ENCODE measurements around the gene ABHD17A. TPM values are rescaled to one million over a fixed set of nuclear protein-coding genes. Genes with fewer than 3 reads are reported as not detected.
A peak's percentile ranks its signal among the peaks of the same experiment; 100 is the strongest.

The ABHD17A gene
- polyA plus RNA-seq, 1 donor (not counting 4 experiments of a cell fraction or from before 2014, with no cell fraction given) = 27.2 TPM

DNA sequence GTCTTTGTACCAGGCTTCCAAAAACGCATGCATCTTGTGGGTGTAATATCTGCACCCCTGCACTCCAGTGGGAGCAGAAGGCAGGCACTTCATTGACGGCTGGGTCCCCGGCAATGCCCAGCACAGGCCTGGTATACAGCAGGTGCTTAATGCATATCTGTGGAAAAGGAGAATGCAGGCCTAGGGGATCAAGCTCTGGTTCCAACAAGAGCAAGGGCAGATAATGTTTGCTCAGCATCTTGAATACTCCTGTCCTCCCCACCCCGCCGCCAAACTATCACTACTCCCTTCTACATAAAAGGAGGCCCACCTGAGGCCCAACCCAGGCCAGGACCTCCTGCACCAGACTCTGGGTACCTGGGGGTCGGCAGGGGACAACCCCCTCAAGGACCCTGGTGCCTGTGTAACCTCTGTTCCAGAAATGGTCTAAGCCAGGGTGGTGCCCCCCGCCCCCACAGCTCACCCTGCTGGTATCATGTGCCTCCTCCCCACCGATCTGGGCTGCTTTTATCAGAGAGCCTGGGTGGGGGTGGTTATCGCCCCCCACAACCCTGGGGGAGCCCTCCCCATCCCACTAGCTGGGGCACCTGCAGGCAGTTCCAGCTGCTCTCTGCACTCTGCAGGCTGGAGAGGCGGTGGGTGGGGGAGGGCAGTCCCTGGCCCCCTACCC is 26.7 kb downstream of the ABHD17A start:
- Histone ChIP-seq H3K36me3 (ENCODE audit: control insufficient read depth in 2 of 2, extremely low read depth in 1 of 2, insufficient read depth in 2 of 2, low read length in 2 of 2) (no peaks in the 10 kb centered on the region), H3K4me3 (ENCODE audit: control insufficient read depth in 2 of 3, extremely low read depth in 1 of 3, insufficient read depth in 2 of 3, low read depth in 1 of 3, low read length in 3 of 3) (no peak overlapping the region), H3K27me3 (ENCODE audit: control insufficient read depth, extremely low read depth, insufficient read depth, low read length) (no peaks in the 10 kb centered on the region), H3K4me2 (ENCODE audit: control insufficient read depth, extremely low read depth, insufficient read depth, low read depth, low read length) (no peak overlapping the region), H2AFZ (ENCODE audit: control insufficient read depth, low read length) (no peak overlapping the region), H3K9me3 (ENCODE audit: control insufficient read depth, low read depth, low read length) (no peaks in the 10 kb centered on the region), H3K9me1 (ENCODE audit: control insufficient read depth, extremely low read depth, insufficient read depth, low read length) (no peaks in the 10 kb centered on the region), H3K79me2 (ENCODE audit: control insufficient read depth, insufficient read depth, low read length) (peaks cover 85% of the 10 kb centered on the region), H3K27ac (ENCODE audit: control insufficient read depth, insufficient read depth, low read length) (no peak overlapping the region), H3K9ac (ENCODE audit: control insufficient read depth, extremely low read depth, insufficient read depth, low read length) (no peak overlapping the region), H4K20me1 (ENCODE audit: control insufficient read depth, extremely low read depth, insufficient read depth, low read length) (peaks cover 20% of the 10 kb centered on the region), H3K4me1 (ENCODE audit: control insufficient read depth, extremely low read depth, insufficient read depth, low read length) (peaks cover 67% of the 10 kb centered on the region)
- no peak for DNase-seq (ENCODE audit: low read depth, low spot score)
- dilution Hi-C loops (cut with MboI; ENCODE audit: extremely low pct_ligation_motif_present, low sequenced_read_pairs) = no loop called here
- TF ChIP-seq, protein P1, sequence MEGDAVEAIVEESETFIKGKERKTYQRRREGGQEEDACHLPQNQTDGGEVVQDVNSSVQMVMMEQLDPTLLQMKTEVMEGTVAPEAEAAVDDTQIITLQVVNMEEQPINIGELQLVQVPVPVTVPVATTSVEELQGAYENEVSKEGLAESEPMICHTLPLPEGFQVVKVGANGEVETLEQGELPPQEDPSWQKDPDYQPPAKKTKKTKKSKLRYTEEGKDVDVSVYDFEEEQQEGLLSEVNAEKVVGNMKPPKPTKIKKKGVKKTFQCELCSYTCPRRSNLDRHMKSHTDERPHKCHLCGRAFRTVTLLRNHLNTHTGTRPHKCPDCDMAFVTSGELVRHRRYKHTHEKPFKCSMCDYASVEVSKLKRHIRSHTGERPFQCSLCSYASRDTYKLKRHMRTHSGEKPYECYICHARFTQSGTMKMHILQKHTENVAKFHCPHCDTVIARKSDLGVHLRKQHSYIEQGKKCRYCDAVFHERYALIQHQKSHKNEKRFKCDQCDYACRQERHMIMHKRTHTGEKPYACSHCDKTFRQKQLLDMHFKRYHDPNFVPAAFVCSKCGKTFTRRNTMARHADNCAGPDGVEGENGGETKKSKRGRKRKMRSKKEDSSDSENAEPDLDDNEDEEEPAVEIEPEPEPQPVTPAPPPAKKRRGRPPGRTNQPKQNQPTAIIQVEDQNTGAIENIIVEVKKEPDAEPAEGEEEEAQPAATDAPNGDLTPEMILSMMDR (optimal IDR thresholded peaks at IDR 0.05 in 1 of 3, IDR thresholded peaks at IDR 0.05 in 1 of 3, conservative IDR thresholded peaks at IDR 0.05 in 1 of 3; ENCODE audit: extremely low read depth in 1 of 3, insufficient read depth in 2 of 3, low read length in 3 of 3) = no peak
- no peak for TF ChIP-seq EZH2 (IDR thresholded peaks at IDR 0.05; ENCODE audit: low read length)
- FAIRE-seq = no peak

DNA sequence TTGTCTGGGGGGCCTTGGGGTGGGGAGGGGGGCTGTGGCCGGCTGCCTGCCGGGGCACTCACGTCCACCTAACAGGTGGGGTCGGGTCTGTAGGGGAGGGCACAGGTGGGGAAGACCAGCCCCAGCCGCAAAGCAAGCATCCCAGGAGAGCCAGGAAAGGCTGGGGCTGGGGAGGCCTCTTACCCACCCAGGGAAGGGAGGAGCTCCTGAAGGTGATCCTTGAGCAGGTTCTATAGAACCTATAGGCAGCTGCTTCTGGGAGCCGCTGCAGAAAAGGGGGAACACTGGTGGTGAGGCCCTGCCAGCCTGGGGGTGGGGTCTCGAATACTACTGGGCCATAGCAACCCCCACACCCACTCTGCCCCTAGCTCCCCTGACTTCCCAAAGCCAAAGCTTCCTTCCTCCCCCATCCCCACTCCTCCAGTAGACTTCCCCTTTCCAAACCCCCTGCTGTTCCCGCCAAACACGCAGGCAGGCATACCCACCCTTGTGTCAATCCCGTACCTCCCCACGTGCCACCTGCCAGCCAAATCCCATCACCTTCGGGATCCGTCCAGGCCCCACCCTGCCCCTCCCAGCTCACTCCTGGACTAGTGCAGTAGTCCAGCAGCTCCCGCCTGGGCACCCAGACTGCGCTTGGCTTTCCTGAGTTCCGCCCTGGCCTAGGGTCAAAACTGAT is 27.5 kb downstream of the ABHD17A start:
- DNase-seq (ENCODE audit: low read depth, low spot score) (no peak), FAIRE-seq (no peak)
- H3K9ac ChIP-seq (ENCODE audit: control insufficient read depth, extremely low read depth, insufficient read depth, low read length) = peak overlapping the region; percentile 69
- H3K4me1 ChIP-seq (ENCODE audit: control insufficient read depth, extremely low read depth, insufficient read depth, low read length) = peaks cover 74% of the 10 kb centered on the region
- peak overlapping the region; percentile 3 for H3K27ac ChIP-seq (ENCODE audit: control insufficient read depth, insufficient read depth, low read length)
- H4K20me1 ChIP-seq (ENCODE audit: control insufficient read depth, extremely low read depth, insufficient read depth, low read length) = peaks cover 20% of the 10 kb centered on the region
- TF ChIP-seq, protein P1 (optimal IDR thresholded peaks at IDR 0.05 in 1 of 3, IDR thresholded peaks at IDR 0.05 in 1 of 3, conservative IDR thresholded peaks at IDR 0.05 in 1 of 3; ENCODE audit: extremely low read depth in 1 of 3, insufficient read depth in 2 of 3, low read length in 3 of 3) = no peak
- TF ChIP-seq EZH2 (IDR thresholded peaks at IDR 0.05; ENCODE audit: low read length) = no peak
- dilution Hi-C loops (cut with MboI; ENCODE audit: extremely low pct_ligation_motif_present, low sequenced_read_pairs) = no loop called here
- H3K36me3 ChIP-seq (ENCODE audit: control insufficient read depth in 2 of 2, extremely low read depth in 1 of 2, insufficient read depth in 2 of 2, low read length in 2 of 2) = no peaks in the 10 kb centered on the region
- H3K79me2 ChIP-seq (ENCODE audit: control insufficient read depth, insufficient read depth, low read length) = peaks cover 90% of the 10 kb centered on the region
- no peaks in the 10 kb centered on the region for H3K9me3 ChIP-seq (ENCODE audit: control insufficient read depth, low read depth, low read length)
- no peak overlapping the region for H2AFZ ChIP-seq (ENCODE audit: control insufficient read depth, low read length)
- no peaks in the 10 kb centered on the region for H3K27me3 ChIP-seq (ENCODE audit: control insufficient read depth, extremely low read depth, insufficient read depth, low read length)
- peak overlapping the region; percentile 74 for H3K4me2 ChIP-seq (ENCODE audit: control insufficient read depth, extremely low read depth, insufficient read depth, low read depth, low read length)
- H3K4me3 ChIP-seq (ENCODE audit: control insufficient read depth in 2 of 3, extremely low read depth in 1 of 3, insufficient read depth in 2 of 3, low read depth in 1 of 3, low read length in 3 of 3) = peak overlapping the region; percentile 15 to 29 (median 20)
- no peaks in the 10 kb centered on the region for H3K9me1 ChIP-seq (ENCODE audit: control insufficient read depth, extremely low read depth, insufficient read depth, low read length)
